ENCODE data around the gene KISS1R.

Gene KISS1R

GRCh38 chr19:896999-897398, 20.1 kb upstream of the KISS1R start:
- no peaks in the 10 kb centered on the region for H3K9me3 ChIP-seq (replicated peaks; ENCODE audit: low read length)
- no peak overlapping the region for H3K4me2 ChIP-seq (ENCODE audit: low read length)
- H3K4me3 ChIP-seq (ENCODE audit: low read length) = no peak overlapping the region
- H3K4me1 ChIP-seq (ENCODE audit: control insufficient read depth, insufficient read depth, low read length) = no peaks in the 10 kb centered on the region
- no peaks in the 10 kb centered on the region for H3K27me3 ChIP-seq (ENCODE audit: control insufficient read depth, insufficient read depth, low read length)
- peaks cover 30% of the 10 kb centered on the region for H3K36me3 ChIP-seq (ENCODE audit: insufficient read depth, low read length)
- H3K9ac ChIP-seq (ENCODE audit: low read depth, low read length) = no peak overlapping the region

GRCh38 chr19:897442-898039, 19.6 kb upstream of the KISS1R start:
- Histone ChIP-seq H3K4me3 (ENCODE audit: low read length) (no peak overlapping the region), H3K4me2 (ENCODE audit: low read length) (no peak overlapping the region), H3K9me3 (replicated peaks; ENCODE audit: low read length) (no peaks in the 10 kb centered on the region), H3K27me3 (ENCODE audit: control insufficient read depth, insufficient read depth, low read length) (no peaks in the 10 kb centered on the region), H3K36me3 (ENCODE audit: insufficient read depth, low read length) (peaks cover 32% of the 10 kb centered on the region), H3K9ac (ENCODE audit: low read depth, low read length) (no peak overlapping the region), H3K4me1 (ENCODE audit: control insufficient read depth, insufficient read depth, low read length) (peaks cover 2% of the 10 kb centered on the region)

- H3K4me3 ChIP-seq (ENCODE audit: low read length) = no peak overlapping the region
- peaks cover 12% of the 10 kb centered on the region for H3K4me1 ChIP-seq (ENCODE audit: control insufficient read depth, insufficient read depth, low read length)
- no peaks in the 10 kb centered on the region for H3K9me3 ChIP-seq (replicated peaks; ENCODE audit: low read length)
- H3K27me3 ChIP-seq (ENCODE audit: control insufficient read depth, insufficient read depth, low read length) = no peaks in the 10 kb centered on the region
- H3K4me2 ChIP-seq (ENCODE audit: low read length) = no peak overlapping the region
- H3K9ac ChIP-seq (ENCODE audit: low read depth, low read length) = no peak overlapping the region
- peaks cover 32% of the 10 kb centered on the region for H3K36me3 ChIP-seq (ENCODE audit: insufficient read depth, low read length)
Observed at GRCh38 chr19:898663-899062, 18.5 kb upstream of the KISS1R start.

- no peak overlapping the region for H3K4me2 ChIP-seq (ENCODE audit: low read length)
- no peak overlapping the region for H3K4me3 ChIP-seq (ENCODE audit: low read length)
- peaks cover 32% of the 10 kb centered on the region for H3K36me3 ChIP-seq (ENCODE audit: insufficient read depth, low read length)
- H3K9ac ChIP-seq (ENCODE audit: low read depth, low read length) = no peak overlapping the region
- peaks cover 12% of the 10 kb centered on the region for H3K4me1 ChIP-seq (ENCODE audit: control insufficient read depth, insufficient read depth, low read length)
- no peaks in the 10 kb centered on the region for H3K9me3 ChIP-seq (replicated peaks; ENCODE audit: low read length)
- no peaks in the 10 kb centered on the region for H3K27me3 ChIP-seq (ENCODE audit: control insufficient read depth, insufficient read depth, low read length)
Observed at GRCh38 chr19:899336-900042, 17.6 kb upstream of the KISS1R start.

GRCh38 chr19:900043-900301, 17.2 kb upstream of the KISS1R start:
- Histone ChIP-seq H3K4me1 (ENCODE audit: control insufficient read depth, insufficient read depth, low read length) (peaks cover 12% of the 10 kb centered on the region), H3K4me2 (ENCODE audit: low read length) (no peak overlapping the region), H3K9ac (ENCODE audit: low read depth, low read length) (no peak overlapping the region), H3K27me3 (ENCODE audit: control insufficient read depth, insufficient read depth, low read length) (no peaks in the 10 kb centered on the region), H3K9me3 (replicated peaks; ENCODE audit: low read length) (no peaks in the 10 kb centered on the region), H3K36me3 (ENCODE audit: insufficient read depth, low read length) (peaks cover 32% of the 10 kb centered on the region), H3K4me3 (ENCODE audit: low read length) (no peak overlapping the region)

GRCh38 chr19:900302-901111, 16.6 kb upstream of the KISS1R start:
- no peaks in the 10 kb centered on the region for H3K27me3 ChIP-seq (ENCODE audit: control insufficient read depth, insufficient read depth, low read length)
- no peak overlapping the region for H3K4me3 ChIP-seq (ENCODE audit: low read length)
- no peak overlapping the region for H3K4me2 ChIP-seq (ENCODE audit: low read length)
- H3K9me3 ChIP-seq (replicated peaks; ENCODE audit: low read length) = no peaks in the 10 kb centered on the region
- no peak overlapping the region for H3K9ac ChIP-seq (ENCODE audit: low read depth, low read length)
- H3K36me3 ChIP-seq (ENCODE audit: insufficient read depth, low read length) = peaks cover 32% of the 10 kb centered on the region
- peaks cover 12% of the 10 kb centered on the region for H3K4me1 ChIP-seq (ENCODE audit: control insufficient read depth, insufficient read depth, low read length)

- peaks cover 32% of the 10 kb centered on the region for H3K36me3 ChIP-seq (ENCODE audit: insufficient read depth, low read length)
Observed at GRCh38 chr19:901216-902092, 15.7 kb upstream of the KISS1R start.

GRCh38 chr19:902093-902370, 15.1 kb upstream of the KISS1R start:
- Histone ChIP-seq H3K4me1 (ENCODE audit: control insufficient read depth, insufficient read depth, low read length) (peaks cover 12% of the 10 kb centered on the region), H3K9me3 (replicated peaks; ENCODE audit: low read length) (no peaks in the 10 kb centered on the region), H3K4me3 (ENCODE audit: low read length) (no peak overlapping the region), H3K9ac (ENCODE audit: low read depth, low read length) (no peak overlapping the region), H3K4me2 (ENCODE audit: low read length) (no peak overlapping the region), H3K27me3 (ENCODE audit: control insufficient read depth, insufficient read depth, low read length) (no peaks in the 10 kb centered on the region), H3K36me3 (ENCODE audit: insufficient read depth, low read length) (peaks cover 26% of the 10 kb centered on the region)

More at GRCh38 chr19:901216-902092, 15.7 kb upstream of the KISS1R start:
- no peak overlapping the region for H3K4me2 ChIP-seq (ENCODE audit: low read length)
- H3K4me3 ChIP-seq (ENCODE audit: low read length) = no peak overlapping the region
- H3K4me1 ChIP-seq (ENCODE audit: control insufficient read depth, insufficient read depth, low read length) = peaks cover 12% of the 10 kb centered on the region
- no peaks in the 10 kb centered on the region for H3K9me3 ChIP-seq (replicated peaks; ENCODE audit: low read length)
- H3K9ac ChIP-seq (ENCODE audit: low read depth, low read length) = no peak overlapping the region
- no peaks in the 10 kb centered on the region for H3K27me3 ChIP-seq (ENCODE audit: control insufficient read depth, insufficient read depth, low read length)

- H3K36me3 ChIP-seq (ENCODE audit: insufficient read depth, low read length) = peaks cover 21% of the 10 kb centered on the region
- H3K4me3 ChIP-seq (ENCODE audit: low read length) = no peak overlapping the region
- H3K4me2 ChIP-seq (ENCODE audit: low read length) = no peak overlapping the region
- H3K9ac ChIP-seq (ENCODE audit: low read depth, low read length) = no peak overlapping the region
- H3K27me3 ChIP-seq (ENCODE audit: control insufficient read depth, insufficient read depth, low read length) = no peaks in the 10 kb centered on the region
- no peaks in the 10 kb centered on the region for H3K9me3 ChIP-seq (replicated peaks; ENCODE audit: low read length)
- peaks cover 12% of the 10 kb centered on the region for H3K4me1 ChIP-seq (ENCODE audit: control insufficient read depth, insufficient read depth, low read length)
Observed at GRCh38 chr19:902446-903226, 14.5 kb upstream of the KISS1R start.

GRCh38 chr19:903266-903797, 13.8 kb upstream of the KISS1R start:
- Histone ChIP-seq H3K9me3 (replicated peaks; ENCODE audit: low read length) (no peaks in the 10 kb centered on the region), H3K36me3 (ENCODE audit: insufficient read depth, low read length) (peaks cover 19% of the 10 kb centered on the region), H3K4me2 (ENCODE audit: low read length) (no peak overlapping the region), H3K27me3 (ENCODE audit: control insufficient read depth, insufficient read depth, low read length) (no peaks in the 10 kb centered on the region), H3K4me1 (ENCODE audit: control insufficient read depth, insufficient read depth, low read length) (peaks cover 12% of the 10 kb centered on the region), H3K9ac (ENCODE audit: low read depth, low read length) (no peak overlapping the region), H3K4me3 (ENCODE audit: low read length) (no peak overlapping the region)

Data from skeletal muscle satellite cell (primary cell).